Left renal cortex interstitium (tissue), 4 donors: ENCODE data around the gene GTF3C1. TPM values are rescaled to one million over a fixed set of nuclear protein-coding genes. Genes with fewer than 3 reads are reported as not detected.
"Not testable (repeated sequence)": the region's sequence is repeated elsewhere in the genome, so short reads cannot be mapped to it uniquely, and the experiment has no call there.

Experiments used
- DNase-seq, 4 donors: peaks; one replicate each; pipeline ENCODE4 v3.0.0-alpha.2; 2013; ENCODE audit warnings: low read depth in 4 of 4, low spot score in 2 of 4, missing footprints in 1 of 4
- polyA plus RNA-seq, 4 donors: library from polyadenylated mRNA; unstranded; fragments of 120-200 nt; gene quantifications; one replicate each; pipeline ENCODE4 v1.2.1, GENCODE V29; 2013; ENCODE audit not compliant: insufficient read length in 4 of 4

GTF3C1 gene
- polyA plus RNA-seq, 4 donors, result 68.1 to 106 (median 94.9) TPM

DNA sequence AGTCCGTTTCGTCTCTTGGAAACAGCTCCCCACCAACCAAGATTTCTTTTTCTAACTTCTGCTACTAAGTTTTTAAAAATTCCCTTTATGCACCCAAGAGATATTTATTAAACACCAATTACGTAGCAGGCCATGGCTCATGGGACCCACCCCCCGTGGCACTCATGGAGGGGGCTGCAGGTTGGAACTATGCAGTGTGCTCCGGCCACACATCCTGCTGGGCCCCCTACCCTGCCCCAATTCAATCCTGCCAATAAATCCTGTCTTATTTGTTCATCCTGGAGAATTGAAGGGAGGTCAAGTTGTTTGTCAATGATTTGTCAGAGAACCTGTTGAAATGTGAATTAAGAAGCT, 99.5 kb downstream of the GTF3C1 start:
- DNase-seq, result no peak

- no peak for DNase-seq
Measured at GRCh38 chr16:27449434-27450195, 100.1 kb downstream of the GTF3C1 start.

DNA sequence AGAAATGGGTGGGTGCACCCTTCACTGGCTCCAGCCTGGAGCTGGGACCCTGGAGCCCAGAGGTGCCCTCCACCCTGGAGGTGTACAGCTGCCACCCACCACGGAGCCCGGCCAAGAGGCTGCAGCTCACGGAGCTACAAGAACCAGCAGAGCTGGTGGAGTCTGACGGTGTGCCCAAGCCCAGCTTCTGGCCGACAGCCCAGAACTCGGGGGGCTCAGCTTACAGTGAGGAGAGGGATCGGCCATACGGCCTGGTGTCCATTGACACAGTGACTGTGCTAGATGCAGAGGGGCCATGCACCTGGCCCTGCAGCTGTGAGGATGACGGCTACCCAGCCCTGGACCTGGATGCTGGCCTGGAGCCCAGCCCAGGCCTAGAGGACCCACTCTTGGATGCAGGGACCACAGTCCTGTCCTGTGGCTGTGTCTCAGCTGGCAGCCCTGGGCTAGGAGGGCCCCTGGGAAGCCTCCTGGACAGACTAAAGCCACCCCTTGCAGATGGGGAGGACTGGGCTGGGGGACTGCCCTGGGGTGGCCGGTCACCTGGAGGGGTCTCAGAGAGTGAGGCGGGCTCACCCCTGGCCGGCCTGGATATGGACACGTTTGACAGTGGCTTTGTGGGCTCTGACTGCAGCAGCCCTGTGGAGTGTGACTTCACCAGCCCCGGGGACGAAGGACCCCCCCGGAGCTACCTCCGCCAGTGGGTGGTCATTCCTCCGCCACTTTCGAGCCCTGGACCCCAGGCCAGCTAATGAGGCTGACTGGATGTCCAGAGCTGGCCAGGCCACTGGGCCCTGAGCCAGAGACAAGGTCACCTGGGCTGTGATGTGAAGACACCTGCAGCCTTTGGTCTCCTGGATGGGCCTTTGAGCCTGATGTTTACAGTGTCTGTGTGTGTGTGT, 100.9 kb downstream of the GTF3C1 start:
- no peak for DNase-seq

GRCh38 chr16:27447301-27447700, 102.4 kb downstream of the GTF3C1 start:
- DNase-seq, result no peak

GRCh38 chr16:27446721-27447120, 103.0 kb downstream of the GTF3C1 start:
- DNase-seq, result no peak

- no peak for DNase-seq
Measured at GRCh38 chr16:27445502-27446175, 104.1 kb downstream of the GTF3C1 start.

DNA sequence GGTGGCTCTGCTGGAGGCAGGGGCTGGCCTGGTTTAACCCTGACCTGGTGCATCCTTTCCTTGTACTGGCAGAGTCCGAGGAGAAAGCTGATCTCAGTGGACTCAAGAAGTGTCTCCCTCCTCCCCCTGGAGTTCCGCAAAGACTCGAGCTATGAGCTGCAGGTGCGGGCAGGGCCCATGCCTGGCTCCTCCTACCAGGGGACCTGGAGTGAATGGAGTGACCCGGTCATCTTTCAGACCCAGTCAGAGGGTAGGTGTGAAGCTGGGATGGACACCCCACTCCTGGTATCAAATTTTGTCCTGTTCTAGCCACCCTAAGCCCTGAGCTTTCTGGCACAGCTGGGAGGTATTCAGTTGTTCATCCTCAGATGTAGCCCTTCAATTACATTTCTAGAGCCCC, 105.2 kb downstream of the GTF3C1 start:
- DNase-seq, result no peak

DNA sequence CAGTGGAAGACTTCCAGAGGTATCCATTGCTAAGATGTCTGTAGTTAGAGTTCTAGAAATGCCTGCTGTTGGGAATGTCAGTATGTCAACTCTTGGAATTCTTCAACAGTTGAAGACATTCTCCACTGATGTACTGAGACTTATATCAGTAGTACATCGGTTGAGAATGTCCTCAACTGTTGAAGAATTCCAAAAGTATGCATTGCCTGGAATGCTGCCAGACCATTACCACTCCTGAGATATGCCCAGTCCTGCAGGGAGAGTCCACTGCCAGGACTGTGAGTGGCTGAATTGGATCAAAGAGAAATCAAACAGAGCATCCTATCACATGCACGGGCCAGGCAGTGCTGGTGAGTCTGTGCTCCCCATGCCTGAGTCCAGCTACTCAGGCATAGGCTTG, 105.7 kb downstream of the GTF3C1 start:
- no peak for DNase-seq

GRCh38 chr16:27441998-27442397, 107.7 kb downstream of the GTF3C1 start:
- no peak for DNase-seq

DNA sequence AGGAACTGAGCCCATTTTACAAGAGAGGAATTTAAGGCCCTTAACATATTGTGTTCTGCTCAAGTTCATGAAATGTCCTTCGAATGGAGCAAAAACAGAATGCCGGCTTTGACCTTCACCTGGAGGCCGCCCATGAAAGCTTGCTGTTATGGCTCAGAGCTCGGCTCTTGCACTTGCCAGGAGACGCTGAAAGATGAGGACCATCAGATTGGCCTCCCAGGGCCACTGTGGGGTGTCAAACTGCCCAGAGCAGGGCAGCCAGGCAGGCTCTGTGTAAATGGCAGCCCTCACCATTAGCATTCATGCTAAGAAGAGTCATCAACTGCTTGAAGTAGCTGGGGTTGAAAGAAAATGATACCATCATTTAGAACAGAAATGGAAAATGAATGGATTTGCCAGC, 108.4 kb downstream of the GTF3C1 start:
- no peak for DNase-seq

DNA sequence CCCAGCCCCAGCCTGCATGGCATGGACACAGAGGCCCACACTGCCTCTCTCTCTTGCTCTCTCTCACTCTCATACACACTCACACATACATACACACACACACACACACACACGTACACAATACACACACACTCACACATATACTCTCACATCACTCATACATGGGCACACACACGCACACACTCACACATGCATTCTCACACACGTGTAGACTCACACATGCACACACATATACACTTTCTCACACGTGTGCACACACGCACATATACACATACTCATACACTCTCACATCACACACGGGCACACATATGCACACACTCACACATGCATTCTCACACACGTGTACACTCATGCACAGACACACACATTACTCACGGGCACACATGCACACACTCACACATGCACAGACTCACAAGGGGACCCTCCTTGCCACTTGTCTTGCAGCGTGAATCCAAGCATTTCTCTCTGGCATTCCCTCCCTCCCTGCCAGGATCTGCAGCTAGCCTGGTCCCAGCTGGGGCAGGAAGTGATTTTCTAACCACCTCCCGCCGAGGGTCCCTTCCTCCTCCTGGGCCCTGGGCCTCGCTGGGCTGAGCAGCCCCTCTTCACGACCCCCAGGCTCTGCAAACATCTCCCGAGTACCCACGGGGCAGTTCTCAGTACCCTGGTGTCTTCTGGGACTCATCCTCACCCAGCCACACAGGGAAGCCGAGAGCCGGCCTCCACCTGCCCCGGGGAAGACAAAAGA, 110.3 kb downstream of the GTF3C1 start:
- no peak for DNase-seq

DNA sequence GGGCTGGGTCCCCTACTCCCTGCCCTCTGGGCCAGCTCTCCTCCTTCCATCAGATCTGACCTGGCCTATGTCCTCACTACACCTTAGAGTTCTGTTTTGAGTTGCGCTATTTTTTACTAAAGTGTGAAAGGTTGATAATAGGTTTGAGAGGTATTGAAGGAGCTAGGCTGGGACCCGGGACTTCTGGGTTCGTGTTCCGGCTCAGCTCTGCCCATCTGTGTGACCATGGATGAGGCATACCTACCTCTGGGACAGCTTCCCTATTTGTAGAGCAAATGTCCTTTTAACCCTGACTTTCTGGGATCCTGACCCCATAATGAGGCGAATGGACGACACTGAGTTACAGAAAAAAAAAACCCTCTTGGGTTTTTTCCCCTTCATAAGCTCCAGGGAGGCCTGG, 111.8 kb downstream of the GTF3C1 start:
- DNase-seq, result no peak

GRCh38 chr16:27436921-27437650, 112.6 kb downstream of the GTF3C1 start:
- DNase-seq, result no peak

DNA sequence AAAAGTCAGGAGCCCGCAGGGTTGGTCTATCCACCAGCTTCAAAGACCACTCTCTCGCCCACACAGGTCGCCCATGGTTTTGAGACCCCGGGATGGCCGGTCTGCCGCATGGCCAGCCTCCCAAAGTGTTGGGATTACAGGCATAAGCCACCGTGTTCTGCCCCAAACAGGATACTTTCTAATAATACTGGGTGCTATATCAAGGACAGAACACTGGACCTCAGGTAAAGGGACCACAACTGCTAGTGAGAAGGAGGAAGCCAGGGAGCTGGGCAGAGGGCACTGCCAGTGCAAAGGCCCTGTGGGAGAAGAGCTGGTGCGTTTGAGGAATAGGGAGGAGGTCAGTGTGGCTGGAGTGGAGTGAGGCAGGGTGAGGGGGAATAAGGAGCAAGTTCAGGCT, 113.6 kb downstream of the GTF3C1 start:
- no peak for DNase-seq

- not testable (repeated sequence) for DNase-seq
Measured at GRCh38 chr16:27435146-27435545, 114.6 kb downstream of the GTF3C1 start.

- DNase-seq, result no peak
Measured at GRCh38 chr16:27434141-27435051, 115.3 kb downstream of the GTF3C1 start.

DNA sequence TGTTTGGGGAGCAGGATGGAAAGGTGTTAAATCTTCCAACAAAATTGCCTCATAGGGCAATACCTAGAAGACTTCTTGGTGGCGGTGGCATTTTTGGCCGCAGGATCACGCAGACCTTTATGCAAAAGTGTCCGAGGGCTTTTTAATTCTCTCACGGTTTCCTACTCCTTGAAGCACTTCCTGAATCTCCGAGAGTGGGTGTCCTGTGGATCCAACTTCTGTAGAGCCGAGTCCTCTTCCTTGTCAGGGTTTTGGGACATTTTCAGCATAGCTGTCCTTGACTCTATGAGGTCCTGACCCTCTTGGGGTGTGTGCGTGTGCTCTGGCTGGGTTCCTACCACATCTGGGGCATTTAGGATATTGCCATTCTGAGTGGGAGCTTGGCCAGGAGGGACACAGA, 116.1 kb downstream of the GTF3C1 start:
- DNase-seq, result no peak

DNA sequence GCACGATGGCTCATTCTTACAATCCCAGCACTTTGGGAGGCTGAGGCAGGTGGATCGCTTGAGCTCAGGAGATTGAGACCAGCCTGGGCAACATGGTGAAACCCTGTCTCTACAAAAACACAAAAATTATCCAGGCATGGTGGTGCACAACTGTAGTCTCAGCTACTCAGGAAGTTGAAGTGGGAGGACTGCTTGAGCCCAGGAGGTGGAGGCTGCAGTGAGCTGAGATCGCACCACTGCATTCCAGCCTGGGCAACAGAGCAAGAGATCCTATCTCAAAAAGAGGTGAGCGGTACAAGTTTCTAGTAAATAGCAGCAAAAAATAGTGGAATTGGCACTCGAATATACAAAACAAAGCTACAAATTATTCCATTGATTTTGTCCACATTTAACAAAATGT, 116.5 kb downstream of the GTF3C1 start:
- not testable (repeated sequence) for DNase-seq

DNA sequence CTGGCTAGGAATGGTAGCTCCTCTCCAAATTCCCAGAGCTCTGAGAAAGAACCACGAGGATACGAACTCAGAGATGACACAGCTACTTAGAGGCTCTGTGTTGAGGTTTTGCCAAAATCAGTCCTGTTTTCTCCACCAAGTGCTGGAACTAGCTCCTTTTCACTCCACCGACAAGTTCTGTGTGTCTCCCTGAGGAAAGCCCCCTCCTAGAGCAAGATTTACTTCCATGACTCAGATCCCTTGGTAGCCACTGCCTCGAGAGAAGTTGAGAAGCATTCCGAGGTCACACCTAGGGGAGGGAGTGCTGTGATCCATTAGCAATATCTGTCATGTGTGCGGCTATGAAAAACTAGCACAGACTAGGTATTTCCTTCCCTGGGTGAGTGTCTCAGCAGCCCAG, 117.2 kb downstream of the GTF3C1 start:
- no peak for DNase-seq
